Colonic mucosa (tissue), 4 donors: ENCODE results near the gene PGAP1. TPM values are rescaled to one million over a fixed set of nuclear protein-coding genes. Genes with fewer than 3 reads are reported as not detected.

Experiments
- DNase-seq: peaks from one replicate; pipeline ENCODE4 v3.0.0-alpha.2; 2020
- H3K27ac ChIP-seq: fragments of 200-600 bp; one replicate; pipeline ENCODE4 v1.8.0; 2021
- H3K27me3 ChIP-seq: fragments of 200-600 bp; one replicate; pipeline ENCODE4 v1.8.0; 2021
- H3K36me3 ChIP-seq: fragments of 200-600 bp; one replicate; pipeline ENCODE4 v1.8.0; 2021
- H3K4me1 ChIP-seq: fragments of 200-600 bp; one replicate; pipeline ENCODE4 v1.8.0; 2021; ENCODE audit warnings: mild to moderate bottlenecking
- H3K4me3 ChIP-seq: fragments of 200-600 bp; one replicate; pipeline ENCODE4 v1.8.0; 2021
- H3K9ac ChIP-seq, 2 donors: one replicate each; pipeline ENCODE4 v1.7.0; 2013; ENCODE audit warnings: control low read depth in 2 of 2, low read depth in 2 of 2, low read length in 2 of 2
- H3K9me3 ChIP-seq: fragments of 200-600 bp; one replicate; pipeline ENCODE4 v1.8.0; 2021
- intact Hi-C: fragments of 100-400 bp; cut with DNase I; formaldehyde crosslinking; loops from one replicate; pipeline ENCODE4 v1.14.1; 2022
- total RNA-seq, 2 donors: library from RNA; stranded (reverse); fragmentation: NEBNext Ultra II Directional in 1 of 2; extraction: Animal tissue kit (Norgen Biotek cat#: 25700) in 1 of 2; gene quantifications; one replicate each; pipeline ENCODE4 v1.2.1, GENCODE V29; 2021
- TF ChIP-seq, protein P1 (sequence below): fragments of 200-600 bp; IDR thresholded peaks from one replicate; pipeline ENCODE4 v1.8.0; 2022; ENCODE audit warnings: antibody characterized with exemption, mild to moderate bottlenecking
- donor health status: healthy.
- donor health status: DM: no; HTN: no; CAD: no.
- donor health status: DM: no; HTN: no; CAD: no.

The PGAP1 gene
- total RNA-seq, 2 donors from 2014 or later: 10.1 to 16.9 TPM

DNA sequence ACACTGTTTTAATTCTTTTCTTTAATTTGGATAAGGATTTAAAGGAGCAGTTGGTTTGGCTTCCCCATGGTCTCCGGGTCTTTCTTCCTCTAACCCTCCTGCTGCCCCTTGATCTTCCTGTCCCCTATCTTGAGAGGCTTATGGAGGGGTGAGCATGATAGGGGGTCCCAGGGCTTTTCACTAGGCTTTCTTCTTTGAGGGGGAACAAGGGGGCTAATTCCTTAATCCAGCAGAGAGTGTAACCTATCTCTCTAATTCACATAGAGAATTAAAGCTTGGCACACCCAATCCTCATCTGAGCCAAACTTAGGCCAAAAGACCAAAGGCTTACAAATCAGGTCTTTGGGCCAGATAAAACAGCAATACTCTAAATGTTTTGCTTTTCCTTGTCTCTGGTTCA lies 95.8 kb downstream of the PGAP1 start:
- Histone ChIP-seq H3K27ac (no peak overlapping the region), H3K36me3 (no peaks in the 10 kb centered on the region), H3K9ac (no peak overlapping the region), H3K4me1 (no peaks in the 10 kb centered on the region), H3K27me3 (no peaks in the 10 kb centered on the region), H3K9me3 (no peaks in the 10 kb centered on the region), H3K4me3 (no peak overlapping the region)
- intact Hi-C loops: no loop called here
- TF ChIP-seq, protein P1, sequence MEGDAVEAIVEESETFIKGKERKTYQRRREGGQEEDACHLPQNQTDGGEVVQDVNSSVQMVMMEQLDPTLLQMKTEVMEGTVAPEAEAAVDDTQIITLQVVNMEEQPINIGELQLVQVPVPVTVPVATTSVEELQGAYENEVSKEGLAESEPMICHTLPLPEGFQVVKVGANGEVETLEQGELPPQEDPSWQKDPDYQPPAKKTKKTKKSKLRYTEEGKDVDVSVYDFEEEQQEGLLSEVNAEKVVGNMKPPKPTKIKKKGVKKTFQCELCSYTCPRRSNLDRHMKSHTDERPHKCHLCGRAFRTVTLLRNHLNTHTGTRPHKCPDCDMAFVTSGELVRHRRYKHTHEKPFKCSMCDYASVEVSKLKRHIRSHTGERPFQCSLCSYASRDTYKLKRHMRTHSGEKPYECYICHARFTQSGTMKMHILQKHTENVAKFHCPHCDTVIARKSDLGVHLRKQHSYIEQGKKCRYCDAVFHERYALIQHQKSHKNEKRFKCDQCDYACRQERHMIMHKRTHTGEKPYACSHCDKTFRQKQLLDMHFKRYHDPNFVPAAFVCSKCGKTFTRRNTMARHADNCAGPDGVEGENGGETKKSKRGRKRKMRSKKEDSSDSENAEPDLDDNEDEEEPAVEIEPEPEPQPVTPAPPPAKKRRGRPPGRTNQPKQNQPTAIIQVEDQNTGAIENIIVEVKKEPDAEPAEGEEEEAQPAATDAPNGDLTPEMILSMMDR: no peak
- no peak for DNase-seq

DNA sequence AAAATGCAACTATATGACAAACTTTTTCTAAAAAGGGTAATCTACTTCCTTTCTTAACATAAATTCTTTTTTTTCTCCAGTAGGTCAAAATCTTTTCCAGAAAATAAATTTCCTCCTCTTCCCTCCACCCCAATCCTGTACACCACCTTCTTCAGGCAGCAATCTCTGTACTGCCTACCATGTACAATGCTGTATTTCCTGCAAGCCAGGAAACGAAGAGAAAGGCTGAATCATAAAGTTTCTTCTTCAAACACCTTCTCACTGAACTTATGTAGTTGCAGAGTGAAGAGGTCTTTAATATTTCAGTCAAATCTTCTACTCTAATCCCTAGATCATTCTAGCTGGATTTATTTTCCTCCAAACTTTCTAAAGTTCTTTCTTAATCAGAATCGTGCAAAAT lies 99.2 kb downstream of the PGAP1 start:
- Histone ChIP-seq H3K9ac (no peak overlapping the region), H3K27me3 (no peaks in the 10 kb centered on the region), H3K27ac (no peak overlapping the region), H3K36me3 (no peaks in the 10 kb centered on the region), H3K4me3 (no peak overlapping the region), H3K9me3 (no peaks in the 10 kb centered on the region), H3K4me1 (no peaks in the 10 kb centered on the region)
- intact Hi-C loops: no loop called here
- TF ChIP-seq, protein P1: no peak
- no peak for DNase-seq

DNA sequence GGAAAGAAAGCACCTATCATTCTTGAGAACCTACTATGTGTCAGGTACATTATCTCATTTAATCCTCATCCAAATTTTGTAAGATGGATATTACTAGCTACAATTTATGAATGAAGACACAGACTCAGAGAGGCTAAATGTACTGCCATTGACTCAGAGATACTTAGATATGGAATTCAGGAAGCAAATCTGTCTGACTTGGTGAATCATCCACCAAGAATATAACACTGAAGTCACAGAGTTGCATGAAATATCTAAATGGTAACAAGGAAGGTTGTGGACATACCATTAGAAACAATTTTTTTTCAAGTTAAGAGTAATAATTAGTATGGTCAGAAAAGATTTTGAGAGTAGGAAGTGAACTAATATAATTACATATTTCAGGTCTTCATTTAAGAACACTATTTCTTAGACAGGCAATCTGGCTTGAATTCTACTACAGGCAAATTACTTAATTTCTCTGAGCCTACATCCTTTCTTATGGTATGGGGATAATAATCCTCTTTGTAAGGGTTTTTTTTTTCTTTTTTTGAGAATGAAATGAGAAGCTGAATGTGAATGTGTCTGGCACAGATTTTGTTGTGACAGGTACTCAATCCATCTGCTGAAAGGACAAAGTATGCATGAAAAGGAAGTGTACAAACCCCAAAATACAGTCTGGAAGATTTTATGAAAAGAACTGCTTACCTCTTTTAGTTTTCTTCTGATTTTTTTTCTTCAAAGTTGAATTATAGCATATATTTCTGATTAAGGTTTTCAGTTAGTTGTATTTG lies 102.6 kb downstream of the PGAP1 start:
- H3K4me3 ChIP-seq: no peak overlapping the region
- no peaks in the 10 kb centered on the region for H3K9me3 ChIP-seq
- H3K9ac ChIP-seq: no peak overlapping the region
- intact Hi-C loops: no loop called here
- H3K27me3 ChIP-seq: no peaks in the 10 kb centered on the region
- TF ChIP-seq, protein P1: no peak
- no peak overlapping the region for H3K27ac ChIP-seq
- H3K36me3 ChIP-seq: no peaks in the 10 kb centered on the region
- DNase-seq: no peak
- H3K4me1 ChIP-seq: no peaks in the 10 kb centered on the region

- no peaks in the 10 kb centered on the region for H3K9me3 ChIP-seq
- TF ChIP-seq, protein P1: no peak
- H3K27me3 ChIP-seq: no peaks in the 10 kb centered on the region
- H3K27ac ChIP-seq: no peak overlapping the region
- DNase-seq: no peak
- no peak overlapping the region for H3K9ac ChIP-seq
- intact Hi-C loops: no loop called here
- H3K4me3 ChIP-seq: no peak overlapping the region
- H3K4me1 ChIP-seq: no peaks in the 10 kb centered on the region
- no peaks in the 10 kb centered on the region for H3K36me3 ChIP-seq
These were observed 105.3 kb downstream of the PGAP1 start for GRCh38 chr2:196821195-196821594.

DNA sequence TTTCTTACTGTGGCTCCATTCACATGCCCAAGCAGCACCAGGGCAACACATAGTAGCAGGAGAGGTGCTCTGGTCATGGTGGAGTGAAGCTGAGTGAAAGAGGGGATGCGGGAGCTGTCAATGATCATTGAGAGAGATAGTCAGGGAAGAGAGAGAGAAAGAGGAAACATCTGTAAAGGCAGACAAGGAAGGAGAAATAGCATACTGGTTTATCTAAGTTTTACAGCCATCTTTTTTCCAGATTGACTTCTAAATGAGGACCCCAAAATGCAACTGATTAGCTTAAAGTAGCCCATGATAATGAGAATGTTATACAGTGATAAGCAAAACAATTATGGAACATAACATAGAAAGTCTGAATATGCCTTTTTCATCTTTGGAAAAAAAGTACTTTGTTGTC lies 117.2 kb downstream of the PGAP1 start, which contains the start of gene C2orf66:
TSS of gene C2orf66 (minus strand) at position 96 of the 400 bp plus-strand sequence. CDS start at position 77, 19 bp downstream.
- Histone ChIP-seq H3K4me1 (no peaks in the 10 kb centered on the region), H3K4me3 (no peak within 1 kb of the TSS), H3K36me3 (no peaks in the 10 kb centered on the region), H3K27me3 (no peaks in the 10 kb centered on the region), H3K27ac (no peak within 1 kb of the TSS), H3K9ac (no peak within 1 kb of the TSS), H3K9me3 (no peaks in the 10 kb centered on the region)
- intact Hi-C loops: no loop called here
- TF ChIP-seq, protein P1: no peak
- no peak for DNase-seq
